ENCODE results near the gene HECTD4.

The HECTD4 gene

GRCh38 chr12:112176321-112177010 lies 205.8 kb downstream of the HECTD4 start:
- DNase-seq (ENCODE audit: low read depth) = no peak
- no peak for TF ChIP-seq CTCF (conservative IDR thresholded peaks at IDR 0.05; ENCODE audit: low read depth, low read length)
- no peak overlapping the region for H3K4me3 ChIP-seq (ENCODE audit: low read depth, low read length)

- TF ChIP-seq CTCF (conservative IDR thresholded peaks at IDR 0.05; ENCODE audit: low read depth, low read length) = no peak
- no peak overlapping the region for H3K4me3 ChIP-seq (ENCODE audit: low read depth, low read length)
- DNase-seq (ENCODE audit: low read depth) = no peak
Measured at GRCh38 chr12:112175361-112176155, 206.7 kb downstream of the HECTD4 start.

GRCh38 chr12:112172556-112173324 lies 209.5 kb downstream of the HECTD4 start:
- no peak overlapping the region for H3K4me3 ChIP-seq (ENCODE audit: low read depth, low read length)
- TF ChIP-seq CTCF (conservative IDR thresholded peaks at IDR 0.05; ENCODE audit: low read depth, low read length) = no peak
- DNase-seq (ENCODE audit: low read depth) = no peak

- no peak for TF ChIP-seq CTCF (conservative IDR thresholded peaks at IDR 0.05; ENCODE audit: low read depth, low read length)
- H3K4me3 ChIP-seq (ENCODE audit: low read depth, low read length) = no peak overlapping the region
- no peak for DNase-seq (ENCODE audit: low read depth)
Measured at GRCh38 chr12:112170971-112171596, 211.1 kb downstream of the HECTD4 start.

GRCh38 chr12:112170376-112170775 lies 211.9 kb downstream of the HECTD4 start:
- TF ChIP-seq CTCF (conservative IDR thresholded peaks at IDR 0.05; ENCODE audit: low read depth, low read length) = peak; percentile 72
- peak; percentile 26 for DNase-seq (ENCODE audit: low read depth)
- no peak overlapping the region for H3K4me3 ChIP-seq (ENCODE audit: low read depth, low read length)

- no peak for TF ChIP-seq CTCF (conservative IDR thresholded peaks at IDR 0.05; ENCODE audit: low read depth, low read length)
- DNase-seq (ENCODE audit: low read depth) = no peak
- H3K4me3 ChIP-seq (ENCODE audit: low read depth, low read length) = no peak overlapping the region
Measured at GRCh38 chr12:112169966-112170365, 212.3 kb downstream of the HECTD4 start.
